H1 (cell line): ENCODE measurements around the gene COL6A3. TPM values are rescaled to one million over a fixed set of nuclear protein-coding genes. Genes with fewer than 3 reads are reported as not detected.

Experiments used
- CTCF ChIA-PET: fragments of 300-600 bp; sonication (Branson Sonifier 250); formaldehyde crosslinking; loops from one replicate; lab custom pipeline; 2021; ENCODE audit not compliant: partially characterized antibody; lab: Charles Lee
- POLR2A ChIA-PET: fragments of 300-600 bp; sonication (Branson Sonifier 250); formaldehyde crosslinking; loops from one replicate; lab custom pipeline; 2021; ENCODE audit warnings: inconsistent platforms; ENCODE audit not compliant: partially characterized antibody; lab: Charles Lee
- DNase-seq, 2 experiments: peaks; one replicate each; pipeline versions ENCODE4 v3.0.0 to v3.0.0-alpha.2; 2010 to 2022; ENCODE audit warnings: low spot score in 2 of 2, low read depth in 1 of 2, mixed read lengths in 1 of 2
- FAIRE-seq: peaks from 2 replicates; lab custom pipeline; 2011; peaks lifted over from hg19 to GRCh38; lab: Jason Lieb, UNC
- H2AFZ ChIP-seq: 2 replicates; pipeline ENCODE4 v1.8.1; 2012; ENCODE audit warnings: low read length, inconsistent platforms
- H2AK5ac ChIP-seq: 2 replicates; pipeline ENCODE4 v1.6.1; 2013; ENCODE audit warnings: low read depth, low read length
- H2BK120ac ChIP-seq: replicated peaks from 2 replicates; pipeline ENCODE3; 2013; ENCODE audit warnings: low read depth, low read length, inconsistent platforms
- H2BK12ac ChIP-seq: 2 replicates; pipeline ENCODE4 v1.6.1; 2013; ENCODE audit warnings: low read depth, low read length
- H2BK15ac ChIP-seq: 2 replicates; pipeline ENCODE4 v1.6.1; 2013; ENCODE audit warnings: low read length
- H2BK20ac ChIP-seq: 2 replicates; pipeline ENCODE4 v1.6.1; 2013; ENCODE audit warnings: low read length
- H2BK5ac ChIP-seq: 2 replicates; pipeline ENCODE4 v1.6.1; 2013; ENCODE audit warnings: low read depth, low read length
- H3K14ac ChIP-seq: 2 replicates; pipeline ENCODE4 v1.6.1; 2013; ENCODE audit warnings: inconsistent platforms; ENCODE audit not compliant: insufficient read length
- H3K18ac ChIP-seq: 2 replicates; pipeline ENCODE4 v1.6.1; 2013; ENCODE audit warnings: low read length; ENCODE audit errors: extremely low read depth
- H3K23ac ChIP-seq: 2 replicates; pipeline ENCODE4 v1.6.1; 2013; ENCODE audit warnings: inconsistent platforms; ENCODE audit not compliant: insufficient read length
- H3K23me2 ChIP-seq: 2 replicates; pipeline ENCODE4 v1.6.1; 2013; ENCODE audit warnings: low read depth, low read length
- H3K27ac ChIP-seq: 2 replicates; pipeline ENCODE4 v1.6.1; 2011; ENCODE audit warnings: low read depth, low read length, inconsistent platforms
- H3K27me3 ChIP-seq, 4 experiments: replicated peaks in 1 of 4; 1 replicate in 1 of 4; 2 replicates in 3 of 4; pipeline versions ENCODE4 v1.6.1 to v1.8.1; 2011 to 2013; ENCODE audit warnings: low read length in 3 of 4, mild to moderate bottlenecking in 3 of 4, inconsistent platforms in 2 of 4, mixed read lengths in 2 of 4, moderate library complexity in 1 of 4; ENCODE audit not compliant: control insufficient read depth in 3 of 4, insufficient read depth in 3 of 4; ENCODE audit errors: extremely low read depth in 1 of 4
- H3K36me3 ChIP-seq, 4 experiments: 2 replicates each; pipeline versions ENCODE4 v1.6.1 to v1.8.1; 2011 to 2013; ENCODE audit warnings: mild to moderate bottlenecking in 4 of 4, low read length in 3 of 4, moderate library complexity in 2 of 4, control low read depth in 1 of 4, inconsistent platforms in 1 of 4; ENCODE audit not compliant: insufficient read depth in 4 of 4, control insufficient read depth in 2 of 4
- H3K4ac ChIP-seq: replicated peaks from 2 replicates; pipeline ENCODE3; 2013; ENCODE audit warnings: low read length, low read depth, mixed read lengths, inconsistent platforms; ENCODE audit not compliant: insufficient read length
- H3K4me1 ChIP-seq, 4 experiments: replicated peaks in 1 of 4; 1 replicate in 1 of 4; 2 replicates in 3 of 4; pipeline versions ENCODE4 v1.6.1 to v1.8.1; 2011 to 2013; ENCODE audit warnings: low read length in 3 of 4, inconsistent platforms in 2 of 4, mixed read lengths in 1 of 4; ENCODE audit not compliant: insufficient read depth in 4 of 4, control insufficient read depth in 3 of 4
- H3K4me2 ChIP-seq, 2 experiments: 2 replicates each; pipeline versions ENCODE4 v1.6.1 to v1.8.1; 2011 to 2013; ENCODE audit warnings: low read depth in 2 of 2, low read length in 2 of 2, control low read depth in 1 of 2, inconsistent platforms in 1 of 2, mild to moderate bottlenecking in 1 of 2; ENCODE audit not compliant: insufficient read depth in 1 of 2
- H3K4me3 ChIP-seq, 4 experiments: fragments of 200-600, 300-600 bp in 1 of 4; sonication (generic), shearing (Covaris generic), sonication (Bioruptor Twin) in 1 of 4; 2 replicates each; pipeline versions ENCODE4 v1.5.1 to v1.8.1; 2011 to 2016; ENCODE audit warnings: low read length in 4 of 4, low read depth in 3 of 4, control low read depth in 2 of 4, inconsistent platforms in 2 of 4, mild to moderate bottlenecking in 2 of 4, mixed read lengths in 1 of 4, moderate library complexity in 1 of 4; ENCODE audit not compliant: insufficient read depth in 2 of 4; ENCODE audit errors: extremely low read depth in 1 of 4
- H3K56ac ChIP-seq: replicated peaks from 2 replicates; pipeline ENCODE3; 2013; ENCODE audit warnings: low read depth, mild to moderate bottlenecking, mixed read lengths, low read length, inconsistent platforms; ENCODE audit not compliant: insufficient read length
- H3K79me1 ChIP-seq: 2 replicates; pipeline ENCODE4 v1.6.1; 2013; ENCODE audit warnings: low read depth, low read length, control low read depth
- H3K79me2 ChIP-seq, 2 experiments: 2 replicates each; pipeline versions ENCODE4 v1.6.1 to v1.8.1; 2012 to 2013; ENCODE audit warnings: low read length in 2 of 2, mild to moderate bottlenecking in 2 of 2, inconsistent platforms in 1 of 2; ENCODE audit not compliant: insufficient read depth in 2 of 2, control insufficient read depth in 1 of 2
- H3K9ac ChIP-seq, 4 experiments: replicated peaks in 1 of 4; 1 replicate in 1 of 4; 2 replicates in 3 of 4; pipeline versions ENCODE4 v1.6.1 to v1.8.1; 2011 to 2013; ENCODE audit warnings: low read depth in 3 of 4, low read length in 3 of 4, control low read depth in 2 of 4, mild to moderate bottlenecking in 2 of 4, moderate library complexity in 2 of 4, inconsistent platforms in 1 of 4; ENCODE audit errors: extremely low read depth in 1 of 4
- H3K9me3 ChIP-seq, 2 experiments: 2 replicates each; pipeline versions ENCODE4 v1.6.1 to v1.8.1; 2012 to 2013; ENCODE audit warnings: mild to moderate bottlenecking in 2 of 2, moderate library complexity in 2 of 2, control low read depth in 1 of 2, inconsistent platforms in 1 of 2, low read depth in 1 of 2, low read length in 1 of 2, mixed read lengths in 1 of 2; ENCODE audit not compliant: insufficient read depth in 2 of 2
- H4K20me1 ChIP-seq, 2 experiments: replicated peaks in 1 of 2; 2 replicates each; pipeline versions ENCODE3 to v1.8.1; 2011 to 2013; ENCODE audit warnings: inconsistent platforms in 2 of 2, low read length in 2 of 2, mild to moderate bottlenecking in 1 of 2; ENCODE audit not compliant: insufficient read depth in 2 of 2, control insufficient read depth in 1 of 2
- H4K5ac ChIP-seq: 2 replicates; pipeline ENCODE4 v1.6.1; 2013; ENCODE audit warnings: low read length, low read depth, mixed read lengths, inconsistent platforms; ENCODE audit not compliant: insufficient read length
- H4K8ac ChIP-seq: 2 replicates; pipeline ENCODE4 v1.8.0; 2013; ENCODE audit warnings: mild to moderate bottlenecking, moderate library complexity, low read length, inconsistent platforms; ENCODE audit not compliant: insufficient read depth; ENCODE audit errors: extremely low read depth
- H4K91ac ChIP-seq: replicated peaks from 2 replicates; pipeline ENCODE3; 2013; ENCODE audit warnings: low read length, mixed read lengths, inconsistent platforms; ENCODE audit not compliant: insufficient read length
- SP2 ChIP-seq: IDR thresholded peaks from 2 replicates; pipeline ENCODE4 v1.6.1; 2012; ENCODE audit warnings: mild to moderate bottlenecking, low read length, inconsistent platforms
- WGBS, 2 experiments: shearing (Covaris generic) in 1 of 2; methylation state at CpG; one replicate each; pipeline versions ENCODE4 v1.1.6 to v1.1.7; 2013 to 2015; ENCODE audit warnings: low lambda C conversion rate in 2 of 2, mixed read lengths in 2 of 2, inconsistent platforms in 1 of 2, low coverage in 1 of 2, missing lambda C conversion rate in 1 of 2; ENCODE audit not compliant: insufficient replicate concordance in 2 of 2, insufficient coverage in 1 of 2, insufficient read length in 1 of 2; ENCODE audit errors: extremely low coverage in 1 of 2, missing lambda C conversion rate in 1 of 2; 5-methylcytosine and 5-hydroxymethylcytosine counted together
- polyA plus RNA-seq, 7 experiments: library from polyadenylated mRNA; depleted of rRNA in 3 of 7; stranded (reverse) in 5 of 7; unstranded in 2 of 7; fragments of >200 nt in 5 of 7; fragments of 200-250 nt in 2 of 7; gene quantifications; 1 replicate in 5 of 7; 2 replicates in 1 of 7; 4 replicates in 1 of 7; pipeline versions ENCODE4 v1.2.1 to v1.2.3, GENCODE V29; 2011 to 2013; ENCODE audit warnings: missing spikeins in 2 of 7, mixed read lengths in 2 of 7
- total RNA-seq: library from RNA; stranded (reverse); fragmentation: NEBNext Ultra II Directional; extraction: Animal tissue kit (Norgen Biotek cat#: 25700); gene quantifications from 2 replicates; pipeline ENCODE4 v1.2.1, GENCODE V29; 2021

COL6A3 gene
- total and polyA plus RNA-seq, 2 of the 8 experiments (the other 6 are each of a cell fraction or from before 2014, with no cell fraction given), result 1.2 to 3.4 TPM

- 82% methylated on average over 3 of the region's 3 CpGs; no CpG with 5 or more reads in 1 of the 2 experiments for WGBS, 2 experiments
Observed at GRCh38 chr2:237452861-237453260, 38.9 kb upstream of the COL6A3 start.

More at GRCh38 chr2:237452861-237453260, 38.9 kb upstream of the COL6A3 start:
- H2BK20ac ChIP-seq, result no peak overlapping the region
- no peak overlapping the region for H3K9ac ChIP-seq
- no peak overlapping the region for H2BK120ac ChIP-seq
- POLR2A ChIA-PET, result no interaction called here
- H3K4me3 ChIP-seq, result no peak overlapping the region
- peaks cover 0 to 2% (median 0%) of the 10 kb centered on the region in 4 experiments; a peak in 1 of 7 replicates for H3K27me3 ChIP-seq
- H4K8ac ChIP-seq, result no peak overlapping the region
- no peak for TF ChIP-seq SP2
- TF ChIP-seq, all 59 proteins: peak for 0
- Histone ChIP-seq H2AFZ (no peak overlapping the region), H3K9me3 (no peaks in the 10 kb centered on the region; a peak in 1 of 4 replicates), H2AK5ac (no peak overlapping the region), H3K56ac (no peak overlapping the region), H3K4ac (no peak overlapping the region), H3K36me3 (no peaks in the 10 kb centered on the region), H3K27ac (no peak overlapping the region), H3K18ac (no peak overlapping the region), H3K14ac (no peak overlapping the region), H3K23me2 (peaks cover 6% of the 10 kb centered on the region; the same call in 1 of the 2 replicates), H3K23ac (no peak overlapping the region), H3K4me2 (no peak overlapping the region), H2BK15ac (no peak overlapping the region), H4K20me1 (no peaks in the 10 kb centered on the region), H2BK5ac (no peak overlapping the region), H3K79me1 (no peaks in the 10 kb centered on the region), H3K79me2 (no peaks in the 10 kb centered on the region), H2BK12ac (no peak overlapping the region), H4K5ac (no peak overlapping the region), H4K91ac (no peak overlapping the region), H3K4me1 (peaks cover 0 to 6% (median 4%) of the 10 kb centered on the region in 4 experiments; a peak in 4 of 7 replicates)
- FAIRE-seq (no peak), DNase-seq (no peak)
- CTCF ChIA-PET, result interaction anchor here (2.0 to 6.3 kb wide), 4 partner anchors 11 to 320 kb away, joined by 9 to 36 read pairs (median 23); no protein-coding TSS in a partner anchor
